WERI-Rb-1 (cell line): ENCODE data around the gene ERG.

Source experiments
- DNase-seq: peaks from one replicate; pipeline ENCODE4 v3.0.0-alpha.2; 2020
- H3K27ac ChIP-seq: fragments of 250-450 bp; sonication (Bioruptor Pico); 2 replicates; pipeline ENCODE4 v1.5.1; 2020; ENCODE audit warnings: mild to moderate bottlenecking, moderate library complexity
- H3K27me3 ChIP-seq: fragments of 250-450 bp; sonication (Bioruptor Pico); 2 replicates; pipeline ENCODE4 v1.5.1; 2021; ENCODE audit warnings: mild to moderate bottlenecking, low read depth, moderate library complexity; ENCODE audit not compliant: insufficient read depth, severe bottlenecking
- H3K36me3 ChIP-seq: fragments of 250-450 bp; sonication (Bioruptor Pico); 2 replicates; pipeline ENCODE4 v1.5.1; 2020; ENCODE audit warnings: mild to moderate bottlenecking, moderate library complexity
- H3K4me3 ChIP-seq: 2 replicates; pipeline ENCODE4 v1.5.1; 2011; ENCODE audit warnings: low read depth, mild to moderate bottlenecking, control low read depth, low read length
- H3K9me3 ChIP-seq: fragments of 250-450 bp; sonication (Bioruptor Pico); 2 replicates; pipeline ENCODE4 v1.5.1; 2021; ENCODE audit warnings: mild to moderate bottlenecking, moderate library complexity; ENCODE audit not compliant: severe bottlenecking
- TF ChIP-seq, protein P1 (sequence below): IDR thresholded peaks from 2 replicates; pipeline ENCODE4 v1.5.1; 2011; ENCODE audit warnings: low read depth, mild to moderate bottlenecking, control low read depth, inconsistent platforms, low read length

Gene ERG

DNA sequence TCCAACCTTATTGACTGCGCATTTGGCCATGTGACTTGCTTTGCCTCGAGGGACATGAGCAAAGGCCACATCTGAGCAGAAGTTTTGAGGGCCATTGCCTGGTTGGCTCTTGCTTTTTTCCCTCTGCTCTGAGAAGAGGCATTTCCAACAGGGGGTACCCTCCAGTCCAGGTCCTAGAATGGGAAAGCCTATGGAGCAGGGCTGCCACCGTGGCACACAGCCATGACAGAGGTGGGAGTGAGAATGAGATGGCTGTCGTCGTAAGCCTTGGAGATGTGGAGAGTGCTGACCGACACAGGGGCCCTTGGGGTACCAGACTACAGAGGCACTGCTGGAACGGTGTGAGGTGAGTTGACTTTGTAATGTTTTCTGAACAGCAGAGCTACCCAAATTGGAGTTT is 138.4 kb downstream of the ERG start:
- H3K27ac ChIP-seq, result no peak overlapping the region
- no peaks in the 10 kb centered on the region for H3K9me3 ChIP-seq
- H3K4me3 ChIP-seq, result no peak overlapping the region
- H3K36me3 ChIP-seq, result no peaks in the 10 kb centered on the region
- TF ChIP-seq, protein P1, sequence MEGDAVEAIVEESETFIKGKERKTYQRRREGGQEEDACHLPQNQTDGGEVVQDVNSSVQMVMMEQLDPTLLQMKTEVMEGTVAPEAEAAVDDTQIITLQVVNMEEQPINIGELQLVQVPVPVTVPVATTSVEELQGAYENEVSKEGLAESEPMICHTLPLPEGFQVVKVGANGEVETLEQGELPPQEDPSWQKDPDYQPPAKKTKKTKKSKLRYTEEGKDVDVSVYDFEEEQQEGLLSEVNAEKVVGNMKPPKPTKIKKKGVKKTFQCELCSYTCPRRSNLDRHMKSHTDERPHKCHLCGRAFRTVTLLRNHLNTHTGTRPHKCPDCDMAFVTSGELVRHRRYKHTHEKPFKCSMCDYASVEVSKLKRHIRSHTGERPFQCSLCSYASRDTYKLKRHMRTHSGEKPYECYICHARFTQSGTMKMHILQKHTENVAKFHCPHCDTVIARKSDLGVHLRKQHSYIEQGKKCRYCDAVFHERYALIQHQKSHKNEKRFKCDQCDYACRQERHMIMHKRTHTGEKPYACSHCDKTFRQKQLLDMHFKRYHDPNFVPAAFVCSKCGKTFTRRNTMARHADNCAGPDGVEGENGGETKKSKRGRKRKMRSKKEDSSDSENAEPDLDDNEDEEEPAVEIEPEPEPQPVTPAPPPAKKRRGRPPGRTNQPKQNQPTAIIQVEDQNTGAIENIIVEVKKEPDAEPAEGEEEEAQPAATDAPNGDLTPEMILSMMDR, result no peak
- H3K27me3 ChIP-seq, result no peaks in the 10 kb centered on the region
- DNase-seq, result no peak

DNA sequence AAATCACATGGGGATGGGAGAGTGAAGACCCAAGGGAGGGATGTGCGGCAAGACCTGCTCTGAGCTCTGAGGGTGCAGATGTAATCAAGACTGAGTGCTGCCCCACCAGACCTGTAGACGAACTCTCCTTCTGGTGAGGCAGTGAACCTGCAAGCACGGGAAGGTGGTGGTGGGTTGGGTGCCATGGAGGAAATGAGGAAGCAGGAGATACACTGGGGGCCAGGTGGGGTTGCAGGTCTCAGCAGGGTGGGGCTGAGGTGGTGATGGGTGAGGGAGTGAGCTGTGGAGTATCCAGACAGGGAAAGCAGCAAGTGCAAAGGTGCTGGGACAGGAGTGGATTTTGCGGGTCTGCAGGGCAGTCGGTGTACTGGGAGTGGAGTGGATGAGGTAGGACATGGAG is 139.2 kb downstream of the ERG start:
- DNase-seq, result no peak
- no peaks in the 10 kb centered on the region for H3K36me3 ChIP-seq
- no peak overlapping the region for H3K4me3 ChIP-seq
- H3K27me3 ChIP-seq, result no peaks in the 10 kb centered on the region
- no peak overlapping the region for H3K27ac ChIP-seq
- H3K9me3 ChIP-seq, result no peaks in the 10 kb centered on the region
- TF ChIP-seq, protein P1, result no peak

DNA sequence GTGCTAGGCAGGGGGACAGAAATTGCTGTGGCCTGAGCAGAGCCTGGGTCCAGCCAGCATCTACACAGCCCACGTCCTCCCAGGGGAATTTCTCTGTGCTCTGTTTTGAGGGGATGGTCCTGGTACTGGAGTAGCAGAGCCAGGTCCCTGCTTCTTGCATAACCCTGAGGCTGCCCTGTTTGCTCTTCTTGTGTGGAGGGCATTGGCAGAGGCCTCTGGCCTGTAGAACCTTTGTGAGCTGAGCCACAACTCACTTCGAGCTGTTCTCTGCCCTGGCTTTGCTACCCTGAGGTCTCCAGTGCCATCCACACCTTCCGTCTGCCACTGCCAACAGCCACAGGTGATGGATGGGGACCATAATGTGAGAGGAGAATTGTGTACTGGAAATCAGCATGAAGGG is 139.6 kb downstream of the ERG start:
- H3K27me3 ChIP-seq, result no peaks in the 10 kb centered on the region
- H3K36me3 ChIP-seq, result no peaks in the 10 kb centered on the region
- no peak overlapping the region for H3K27ac ChIP-seq
- no peaks in the 10 kb centered on the region for H3K9me3 ChIP-seq
- H3K4me3 ChIP-seq, result no peak overlapping the region
- TF ChIP-seq, protein P1, result no peak
- no peak for DNase-seq

DNA sequence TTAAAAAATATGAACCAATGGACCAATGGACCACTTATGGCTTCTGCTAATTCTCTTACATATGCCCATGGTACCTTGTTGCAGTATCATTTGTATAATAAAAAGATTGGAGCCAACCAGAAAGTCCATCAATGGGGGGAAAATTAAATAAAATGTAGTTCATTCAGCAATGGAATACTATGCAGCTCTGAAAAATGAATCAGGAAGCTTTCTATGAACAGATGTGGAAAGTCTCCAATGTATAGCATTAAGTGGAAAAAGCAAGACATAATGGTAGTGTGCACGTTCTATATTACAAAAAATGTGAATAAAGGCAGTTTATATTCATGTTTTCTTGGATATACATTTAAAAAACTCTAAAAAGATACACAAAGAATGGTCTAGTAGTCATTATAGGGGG is 140.2 kb downstream of the ERG start:
- TF ChIP-seq, protein P1, result no peak
- no peak for DNase-seq
- no peaks in the 10 kb centered on the region for H3K27me3 ChIP-seq
- no peaks in the 10 kb centered on the region for H3K36me3 ChIP-seq
- no peaks in the 10 kb centered on the region for H3K9me3 ChIP-seq
- no peak overlapping the region for H3K27ac ChIP-seq
- H3K4me3 ChIP-seq, result no peak overlapping the region

DNA sequence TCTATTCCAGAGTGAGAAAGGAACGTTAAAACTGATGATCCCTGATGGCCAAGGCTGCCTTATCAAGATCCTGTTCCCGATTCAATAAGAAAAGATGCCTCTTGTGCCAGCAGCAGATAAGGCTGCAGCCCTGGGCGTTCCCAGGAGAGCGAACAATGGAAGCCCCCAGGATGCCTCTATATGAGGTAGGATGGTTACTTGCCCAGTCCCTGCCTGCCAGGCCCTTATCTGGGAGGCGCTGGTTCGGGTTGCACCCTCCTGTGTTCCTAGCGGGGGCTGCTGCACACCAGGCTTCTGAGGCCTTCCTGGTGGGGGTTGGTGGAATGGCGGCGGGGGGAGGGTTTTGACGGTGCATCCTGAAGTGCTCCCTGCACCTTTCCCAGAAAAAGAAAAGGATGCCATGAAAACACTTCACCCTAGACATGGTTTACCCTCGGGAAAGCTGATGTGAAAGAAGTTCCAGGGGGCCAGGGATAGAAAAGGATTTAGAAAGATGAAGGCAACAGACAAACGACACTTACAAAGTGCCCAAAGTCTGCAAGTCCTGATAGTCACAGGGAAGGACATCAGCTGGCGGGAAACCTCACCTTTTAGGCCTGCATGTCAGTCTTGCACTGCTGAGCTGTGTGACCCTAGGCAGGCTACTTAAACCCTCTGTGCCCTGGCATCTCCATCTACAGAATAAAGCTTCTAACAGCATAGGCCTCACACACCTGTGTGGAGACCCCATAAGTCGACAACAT is 141.2 kb downstream of the ERG start:
- no peak overlapping the region for H3K4me3 ChIP-seq
- TF ChIP-seq, protein P1, result no peak
- no peaks in the 10 kb centered on the region for H3K9me3 ChIP-seq
- H3K27ac ChIP-seq, result no peak overlapping the region
- H3K27me3 ChIP-seq, result no peaks in the 10 kb centered on the region
- no peak for DNase-seq
- no peaks in the 10 kb centered on the region for H3K36me3 ChIP-seq
